HEK293T (cell line): ENCODE results near the gene ESR2.

Source experiments
- BHLHE40 ChIP-seq: fragments of 450-650 bp; IDR thresholded peaks from 2 replicates; pipeline ENCODE4 v1.6.1; 2016; ENCODE audit warnings: mild to moderate bottlenecking, moderate library complexity, borderline replicate concordance
- FOXA1 ChIP-seq: fragments of 450-650 bp; IDR thresholded peaks from 2 replicates; pipeline ENCODE4 v1.6.1; 2016; ENCODE audit warnings: mild to moderate bottlenecking
- FOXK2 ChIP-seq: fragments of 450-650 bp; IDR thresholded peaks from 2 replicates; pipeline ENCODE4 v1.6.1; 2016; ENCODE audit warnings: mild to moderate bottlenecking
- FOXM1 ChIP-seq: fragments of 450-650 bp; IDR thresholded peaks from 2 replicates; pipeline ENCODE4 v1.6.1; 2017; ENCODE audit warnings: mild to moderate bottlenecking, borderline replicate concordance
- HDGF ChIP-seq: fragments of 450-650 bp; IDR thresholded peaks from 2 replicates; pipeline ENCODE4 v1.6.1; 2017; ENCODE audit warnings: antibody characterized with exemption, borderline replicate concordance
- L3MBTL2 ChIP-seq: fragments of 450-650 bp; conservative IDR thresholded peaks from 2 replicates; pipeline ENCODE4 v1.6.1; 2016; ENCODE audit warnings: mild to moderate bottlenecking
- LEF1 ChIP-seq: fragments of 450-650 bp; IDR thresholded peaks from 2 replicates; pipeline ENCODE4 v1.6.1; 2017; ENCODE audit warnings: mild to moderate bottlenecking, borderline replicate concordance
- NFRKB ChIP-seq: fragments of 450-650 bp; IDR thresholded peaks from 2 replicates; pipeline ENCODE4 v1.6.1; 2016; ENCODE audit warnings: mild to moderate bottlenecking, moderate library complexity
- PKNOX1 ChIP-seq: fragments of 450-650 bp; IDR thresholded peaks from 2 replicates; pipeline ENCODE4 v1.6.1; 2016
- SP1 ChIP-seq: fragments of 450-650 bp; IDR thresholded peaks from 2 replicates; pipeline ENCODE4 v1.6.1; 2017
- SUZ12 ChIP-seq: fragments of 450-650 bp; IDR thresholded peaks from 2 replicates; pipeline ENCODE4 v1.6.1; 2016; ENCODE audit warnings: mild to moderate bottlenecking
- ZNF384 ChIP-seq: fragments of 450-650 bp; IDR thresholded peaks from 2 replicates; pipeline ENCODE4 v1.6.1; 2016

- no peak for TF ChIP-seq FOXM1
- no peak for TF ChIP-seq SP1
- no peak for TF ChIP-seq SUZ12
- no peak for TF ChIP-seq PKNOX1
- no peak for TF ChIP-seq FOXA1
- TF ChIP-seq NFRKB: no peak
- no peak for TF ChIP-seq ZNF384
- TF ChIP-seq L3MBTL2: no peak
- no peak for TF ChIP-seq LEF1
- no peak for TF ChIP-seq BHLHE40
- TF ChIP-seq FOXK2: no peak
- TF ChIP-seq HDGF: no peak
Observed at GRCh38 chr14:64197996-64198395, 96.2 kb downstream of the ESR2 start.
